RWPE2 (cell line): Measurements from ENCODE around the gene CGNL1.

Source experiments
- ATAC-seq: fragments of 200-7000 bp; cut with Tn5 transposase; 3 replicates; pipeline ENCODE4 v1.9.1; 2021; ENCODE audit warnings: low read depth
- DNase-seq: peaks from one replicate; pipeline ENCODE4 v3.0.0-alpha.2; 2020; ENCODE audit warnings: low spot score
- H3K27ac ChIP-seq: fragments of 450-650 bp; 2 replicates; pipeline ENCODE4 v1.5.1; 2017; ENCODE audit warnings: mild to moderate bottlenecking; ENCODE audit not compliant: poor library complexity, severe bottlenecking
- H3K27me3 ChIP-seq: fragments of 250-450 bp; sonication (Bioruptor Pico); 2 replicates; pipeline ENCODE4 v1.5.1; 2021; ENCODE audit warnings: mild to moderate bottlenecking, moderate library complexity; ENCODE audit not compliant: insufficient read depth, poor library complexity, severe bottlenecking
- H3K36me3 ChIP-seq: fragments of 250-450 bp; sonication (Bioruptor Pico); 2 replicates; pipeline ENCODE4 v1.5.1; 2020; ENCODE audit warnings: low read depth, mild to moderate bottlenecking, moderate library complexity
- H3K4me1 ChIP-seq: fragments of 250-450 bp; sonication (Bioruptor Pico); 2 replicates; pipeline ENCODE4 v1.5.1; 2021; ENCODE audit warnings: mild to moderate bottlenecking, moderate library complexity; ENCODE audit not compliant: insufficient read depth, poor library complexity, severe bottlenecking
- H3K4me3 ChIP-seq: fragments of 250-450 bp; sonication (Bioruptor Pico); 2 replicates; pipeline ENCODE4 v1.5.1; 2021; ENCODE audit warnings: mild to moderate bottlenecking, moderate library complexity; ENCODE audit not compliant: severe bottlenecking
- H3K9me3 ChIP-seq: fragments of 250-450 bp; sonication (Bioruptor Pico); 2 replicates; pipeline ENCODE4 v1.5.1; 2021; ENCODE audit warnings: mild to moderate bottlenecking, moderate library complexity; ENCODE audit not compliant: severe bottlenecking
- TF ChIP-seq, protein P1 (sequence below): fragments of 450-650 bp; IDR thresholded peaks from one replicate; pipeline ENCODE4 v1.5.1; 2017; ENCODE audit warnings: mild to moderate bottlenecking, moderate library complexity; ENCODE audit not compliant: poor library complexity, severe bottlenecking

The CGNL1 gene

DNA sequence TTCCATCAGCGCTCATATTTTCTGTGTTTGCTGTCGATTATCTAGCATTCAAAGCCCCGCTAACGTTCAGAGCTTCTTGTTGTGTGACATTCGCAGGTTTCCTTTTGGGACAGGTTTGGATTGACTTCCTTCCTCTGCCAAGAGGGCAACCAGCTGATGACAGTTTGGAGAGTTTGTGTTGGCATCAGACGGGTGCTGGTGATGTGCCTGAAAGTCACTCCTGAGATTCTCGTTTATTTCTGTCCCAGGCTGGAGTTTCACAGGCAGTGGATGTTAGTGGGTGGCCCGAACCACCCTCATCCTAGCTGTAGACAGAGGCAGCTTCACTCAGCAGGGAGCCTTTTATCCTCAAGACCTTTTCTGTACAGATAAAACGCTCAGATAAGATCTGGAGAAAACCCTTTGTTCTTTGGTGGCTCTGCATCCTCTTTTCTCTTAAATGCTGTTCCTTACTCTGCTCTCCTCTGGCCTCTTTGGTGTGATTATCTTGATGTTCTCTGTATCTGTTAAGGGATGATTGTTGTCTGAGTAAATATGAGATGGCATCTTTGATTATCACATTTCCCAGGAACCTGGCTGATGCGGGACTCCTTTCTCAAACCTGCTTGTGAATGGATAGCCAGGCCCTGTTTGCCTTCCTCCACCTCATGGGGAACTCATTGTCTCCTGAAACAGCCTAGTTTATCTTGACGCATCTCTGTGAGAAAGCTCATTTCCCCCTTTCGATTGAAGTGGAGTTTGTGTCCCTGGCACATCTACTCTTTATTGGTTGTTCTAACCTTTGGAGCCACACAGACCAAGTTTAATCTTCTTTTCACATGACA, 35.9 kb downstream of the CGNL1 start:
- no peak for DNase-seq
- TF ChIP-seq, protein P1, sequence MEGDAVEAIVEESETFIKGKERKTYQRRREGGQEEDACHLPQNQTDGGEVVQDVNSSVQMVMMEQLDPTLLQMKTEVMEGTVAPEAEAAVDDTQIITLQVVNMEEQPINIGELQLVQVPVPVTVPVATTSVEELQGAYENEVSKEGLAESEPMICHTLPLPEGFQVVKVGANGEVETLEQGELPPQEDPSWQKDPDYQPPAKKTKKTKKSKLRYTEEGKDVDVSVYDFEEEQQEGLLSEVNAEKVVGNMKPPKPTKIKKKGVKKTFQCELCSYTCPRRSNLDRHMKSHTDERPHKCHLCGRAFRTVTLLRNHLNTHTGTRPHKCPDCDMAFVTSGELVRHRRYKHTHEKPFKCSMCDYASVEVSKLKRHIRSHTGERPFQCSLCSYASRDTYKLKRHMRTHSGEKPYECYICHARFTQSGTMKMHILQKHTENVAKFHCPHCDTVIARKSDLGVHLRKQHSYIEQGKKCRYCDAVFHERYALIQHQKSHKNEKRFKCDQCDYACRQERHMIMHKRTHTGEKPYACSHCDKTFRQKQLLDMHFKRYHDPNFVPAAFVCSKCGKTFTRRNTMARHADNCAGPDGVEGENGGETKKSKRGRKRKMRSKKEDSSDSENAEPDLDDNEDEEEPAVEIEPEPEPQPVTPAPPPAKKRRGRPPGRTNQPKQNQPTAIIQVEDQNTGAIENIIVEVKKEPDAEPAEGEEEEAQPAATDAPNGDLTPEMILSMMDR, result no peak
- H3K4me1 ChIP-seq, result no peaks in the 10 kb centered on the region
- no peak overlapping the region for H3K4me3 ChIP-seq
- no peaks in the 10 kb centered on the region for H3K27me3 ChIP-seq
- no peak overlapping the region for H3K27ac ChIP-seq
- no peaks in the 10 kb centered on the region for H3K36me3 ChIP-seq
- H3K9me3 ChIP-seq, result no peaks in the 10 kb centered on the region
- ATAC-seq, result no peak

DNA sequence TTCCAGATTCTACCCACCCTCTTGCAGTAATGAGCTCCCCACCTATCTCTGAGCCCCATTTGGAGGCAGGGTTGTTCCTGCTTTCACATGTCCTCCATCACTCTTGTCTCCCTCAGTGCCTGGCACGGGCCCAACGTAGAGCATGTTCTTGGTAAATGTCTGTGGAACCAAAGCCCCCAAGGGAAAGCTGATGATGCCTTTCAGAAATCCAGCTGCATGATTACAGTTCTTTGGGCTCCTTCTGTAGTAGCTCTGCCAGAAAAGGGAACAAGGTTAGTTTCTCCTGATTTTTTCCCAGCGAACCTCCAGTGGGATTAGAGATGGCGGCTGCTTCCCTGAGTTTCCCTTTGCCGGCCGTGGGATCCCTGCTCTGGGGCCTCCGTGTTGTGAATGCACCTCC, 39.3 kb downstream of the CGNL1 start:
- no peaks in the 10 kb centered on the region for H3K36me3 ChIP-seq
- H3K4me1 ChIP-seq, result no peaks in the 10 kb centered on the region
- DNase-seq, result no peak
- ATAC-seq, result no peak
- H3K27me3 ChIP-seq, result no peaks in the 10 kb centered on the region
- no peaks in the 10 kb centered on the region for H3K9me3 ChIP-seq
- TF ChIP-seq, protein P1, result no peak
- no peak overlapping the region for H3K4me3 ChIP-seq
- H3K27ac ChIP-seq, result no peak overlapping the region

DNA sequence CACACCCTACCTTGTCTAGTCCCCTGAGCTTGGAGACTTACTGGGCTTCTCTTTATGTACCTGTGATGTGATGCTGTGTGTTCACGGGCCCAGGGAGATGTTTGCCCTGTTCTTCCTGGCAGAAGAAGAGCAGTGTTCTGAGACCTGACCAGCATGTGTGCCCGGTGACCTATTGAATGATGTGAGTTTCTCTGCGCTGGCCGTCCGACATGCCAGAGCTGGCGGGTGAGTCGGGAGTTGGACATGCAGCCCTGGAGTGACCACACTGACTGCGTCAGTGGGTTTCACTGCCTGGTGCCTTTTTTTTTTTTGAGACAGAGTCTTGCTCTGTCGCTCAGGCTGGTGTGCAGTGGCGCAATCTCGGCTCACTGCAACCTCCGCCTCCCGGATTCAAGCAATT, 42.3 kb downstream of the CGNL1 start:
- no peak overlapping the region for H3K27ac ChIP-seq
- TF ChIP-seq, protein P1, result no peak
- H3K4me3 ChIP-seq, result no peak overlapping the region
- ATAC-seq, result no peak
- no peak for DNase-seq
- no peaks in the 10 kb centered on the region for H3K4me1 ChIP-seq
- H3K9me3 ChIP-seq, result no peaks in the 10 kb centered on the region
- no peaks in the 10 kb centered on the region for H3K36me3 ChIP-seq
- no peaks in the 10 kb centered on the region for H3K27me3 ChIP-seq

DNA sequence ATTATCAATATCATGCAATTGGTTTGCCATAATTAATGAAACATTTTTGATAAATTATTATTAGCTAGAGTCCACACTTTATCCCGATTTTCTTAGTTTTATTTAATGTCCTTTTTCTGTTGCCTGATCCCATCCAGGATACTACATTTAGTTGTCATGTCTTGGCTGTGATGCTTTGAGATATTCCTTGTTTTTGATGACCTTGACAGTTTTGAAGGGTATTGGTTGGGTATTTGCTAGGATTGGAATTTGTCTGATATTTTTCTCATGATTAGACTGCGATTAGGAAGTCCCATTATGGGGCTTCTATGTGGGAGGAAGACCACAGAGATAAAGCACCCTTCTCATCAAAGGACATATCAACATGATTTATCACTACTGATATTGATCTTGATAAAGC, 43.0 kb downstream of the CGNL1 start:
- no peaks in the 10 kb centered on the region for H3K36me3 ChIP-seq
- no peaks in the 10 kb centered on the region for H3K4me1 ChIP-seq
- DNase-seq (no peak), ATAC-seq (no peak)
- TF ChIP-seq, protein P1, result no peak
- no peaks in the 10 kb centered on the region for H3K27me3 ChIP-seq
- no peak overlapping the region for H3K27ac ChIP-seq
- H3K9me3 ChIP-seq, result no peaks in the 10 kb centered on the region
- H3K4me3 ChIP-seq, result no peak overlapping the region

DNA sequence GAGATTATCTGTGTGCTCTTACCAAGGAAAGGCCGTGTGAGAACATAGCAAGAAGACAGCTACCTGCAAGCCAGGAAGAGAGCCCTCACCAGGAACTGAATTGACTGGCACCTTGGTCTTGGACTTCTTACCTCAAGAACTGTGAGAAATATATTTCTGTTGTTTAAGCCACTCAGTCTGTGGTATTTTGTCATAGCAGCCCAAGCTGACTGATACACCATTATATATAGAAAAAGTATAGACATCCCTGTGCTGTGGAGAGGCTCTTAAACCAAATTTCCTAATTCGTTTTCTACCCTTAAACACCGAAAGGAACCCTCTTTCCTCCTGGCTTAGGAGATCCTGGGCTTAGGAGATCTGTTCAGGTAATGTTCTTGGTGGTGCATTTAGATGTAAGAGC, 44.8 kb downstream of the CGNL1 start:
- TF ChIP-seq, protein P1, result no peak
- H3K36me3 ChIP-seq, result no peaks in the 10 kb centered on the region
- no peak overlapping the region for H3K27ac ChIP-seq
- ATAC-seq, result no peak
- H3K4me1 ChIP-seq, result no peaks in the 10 kb centered on the region
- no peaks in the 10 kb centered on the region for H3K9me3 ChIP-seq
- DNase-seq, result no peak
- H3K4me3 ChIP-seq, result no peak overlapping the region
- H3K27me3 ChIP-seq, result no peaks in the 10 kb centered on the region
